Stimulated activated CD4-positive, alpha-beta T cell treated with anti-CD3 and anti-CD28 coated beads, TNF-alpha, amount 100 ng/mL, for 24 hours (primary cell): ENCODE measurements around the gene PTPN13.
"Not testable (repeated sequence)": the region's sequence is repeated elsewhere in the genome, so short reads cannot be mapped to it uniquely, and the experiment has no call there.

ENCODE experiments used
- DNase-seq, 3 experiments: peaks; one replicate each; pipeline ENCODE4 v3.0.0-alpha.2; 2020; ENCODE audit warnings: low read depth in 3 of 3

Gene PTPN13

GRCh38 chr4:86644892-86645291 lies 50.8 kb downstream of the PTPN13 start:
- no peak for DNase-seq

- no peak for DNase-seq
Observed at GRCh38 chr4:86652332-86652932, 58.3 kb downstream of the PTPN13 start.

GRCh38 chr4:86653237-86653865 lies 59.2 kb downstream of the PTPN13 start:
- DNase-seq = no peak

DNA sequence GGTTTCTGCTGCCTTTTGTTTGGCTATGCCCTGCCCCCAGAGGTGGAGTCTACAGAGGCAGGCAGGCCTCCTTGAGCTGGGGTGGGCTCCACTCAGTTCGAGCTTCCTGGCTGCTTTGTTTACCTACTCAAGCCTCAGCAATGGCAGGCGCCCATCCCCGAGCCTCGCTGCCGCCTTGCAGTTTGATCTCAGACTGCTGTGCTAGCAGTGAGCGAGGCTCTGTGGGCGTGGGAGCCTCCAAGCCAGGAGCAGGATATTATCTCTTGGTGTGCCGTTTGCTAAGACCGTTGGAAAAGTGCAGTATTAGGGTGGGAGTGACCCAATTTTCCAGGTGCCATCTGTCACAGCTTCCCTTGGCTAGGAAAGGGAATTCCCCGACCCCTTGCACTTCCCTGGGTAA lies 62.7 kb downstream of the PTPN13 start:
- DNase-seq = not testable (repeated sequence)

GRCh38 chr4:86657382-86657781 lies 63.3 kb downstream of the PTPN13 start:
- no peak for DNase-seq

DNA sequence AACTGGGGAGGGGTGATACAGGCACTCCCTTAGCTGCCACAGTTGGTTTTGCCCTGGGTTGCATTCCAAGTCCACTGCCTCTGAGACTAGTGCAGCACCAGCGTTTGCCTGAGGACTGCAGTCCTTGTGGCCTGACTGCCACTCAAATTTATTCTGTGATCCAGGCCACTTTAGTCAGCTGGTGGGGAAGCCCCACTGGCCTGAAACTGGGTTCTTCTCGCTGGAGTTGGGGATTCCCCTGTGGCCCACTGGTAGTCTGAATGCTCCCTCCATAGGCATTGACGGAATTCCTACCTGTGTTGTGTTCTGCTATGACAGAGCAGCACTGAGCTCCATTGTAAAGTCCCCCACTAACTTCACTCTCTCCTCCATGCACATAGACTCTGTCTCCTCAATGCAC lies 63.8 kb downstream of the PTPN13 start:
- no peak for DNase-seq

DNA sequence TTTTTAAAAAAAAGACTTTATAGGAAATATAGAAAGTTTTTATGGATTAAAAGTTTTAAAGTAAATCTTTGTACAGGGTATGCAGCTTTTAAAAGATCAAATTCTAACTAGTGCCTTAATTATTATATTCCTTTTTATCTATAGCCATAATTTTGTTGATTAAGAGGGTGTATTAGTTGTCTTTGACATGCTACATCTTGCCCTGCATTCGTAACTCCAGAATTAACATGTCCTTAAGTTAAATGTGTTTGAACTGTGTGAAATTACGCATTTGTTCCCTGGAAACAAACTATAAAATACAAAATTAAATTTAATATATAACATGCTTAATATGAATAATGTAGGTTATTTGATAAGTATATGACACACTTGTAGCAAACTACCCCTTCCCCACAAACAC lies 66.3 kb downstream of the PTPN13 start:
- no peak for DNase-seq

DNA sequence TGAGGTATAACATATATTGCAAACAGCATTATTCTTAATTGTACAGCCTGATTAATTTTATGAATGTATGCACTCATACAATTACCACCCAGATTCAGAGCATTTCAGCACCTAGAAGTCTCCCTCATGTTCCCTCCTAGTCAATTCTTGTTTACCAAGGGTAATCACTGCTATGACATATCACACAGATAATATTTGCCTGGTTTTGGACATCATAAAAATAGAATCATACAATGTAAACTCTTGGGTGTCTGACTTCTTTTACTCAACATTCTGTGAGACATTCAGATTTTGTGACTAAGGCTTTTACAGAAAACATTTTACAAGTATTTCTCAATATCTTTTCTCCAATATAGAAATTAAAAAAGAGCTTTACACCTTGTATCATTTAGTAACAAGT lies 66.9 kb downstream of the PTPN13 start:
- no peak for DNase-seq

- DNase-seq = no peak
Observed at GRCh38 chr4:86661418-86661817, 67.3 kb downstream of the PTPN13 start.

GRCh38 chr4:86664959-86665358 lies 70.8 kb downstream of the PTPN13 start:
- no peak for DNase-seq

DNA sequence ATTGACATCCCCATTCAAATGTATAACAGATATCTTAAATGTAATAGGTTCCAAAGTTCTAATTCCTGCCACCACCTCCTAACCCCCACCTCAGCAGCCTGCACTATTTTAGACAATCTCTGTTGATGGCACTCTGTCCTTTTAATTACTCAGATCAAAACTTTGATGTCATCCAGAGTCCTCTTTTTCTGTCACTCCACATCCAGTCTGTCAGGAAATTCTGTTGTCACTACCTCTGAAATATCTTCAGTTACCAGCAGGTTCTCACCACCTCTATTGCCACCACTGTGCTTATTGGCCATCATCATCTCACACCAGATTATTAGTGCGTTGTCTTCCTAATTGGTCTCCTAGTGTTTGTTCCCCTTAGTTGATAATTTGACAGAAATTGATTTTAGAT lies 76.2 kb downstream of the PTPN13 start:
- no peak for DNase-seq

- no peak for DNase-seq
Observed at GRCh38 chr4:86670756-86671155, 76.6 kb downstream of the PTPN13 start.

DNA sequence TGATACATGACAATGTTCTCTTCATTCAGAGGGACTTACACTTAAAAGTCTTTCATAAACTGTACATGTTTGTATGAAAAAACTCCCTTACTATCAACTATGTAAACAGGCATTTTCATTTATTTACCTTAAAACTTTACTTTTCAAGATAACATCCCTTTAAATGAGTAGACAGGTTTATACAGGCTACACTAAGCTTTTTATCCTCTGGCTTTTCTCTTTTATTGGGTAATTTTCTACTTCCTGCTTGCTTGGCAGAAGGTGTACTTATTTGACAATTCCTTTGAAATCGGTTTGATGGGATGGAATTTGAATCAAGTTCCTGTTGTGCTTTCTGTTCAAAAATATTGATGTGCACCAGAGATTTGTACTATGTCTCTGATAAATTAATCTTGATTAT lies 81.4 kb downstream of the PTPN13 start:
- DNase-seq = no peak

- DNase-seq = no peak
Observed at GRCh38 chr4:86678796-86679195, 84.7 kb downstream of the PTPN13 start.

- no peak for DNase-seq
Observed at GRCh38 chr4:86679441-86679840, 85.3 kb downstream of the PTPN13 start.

DNA sequence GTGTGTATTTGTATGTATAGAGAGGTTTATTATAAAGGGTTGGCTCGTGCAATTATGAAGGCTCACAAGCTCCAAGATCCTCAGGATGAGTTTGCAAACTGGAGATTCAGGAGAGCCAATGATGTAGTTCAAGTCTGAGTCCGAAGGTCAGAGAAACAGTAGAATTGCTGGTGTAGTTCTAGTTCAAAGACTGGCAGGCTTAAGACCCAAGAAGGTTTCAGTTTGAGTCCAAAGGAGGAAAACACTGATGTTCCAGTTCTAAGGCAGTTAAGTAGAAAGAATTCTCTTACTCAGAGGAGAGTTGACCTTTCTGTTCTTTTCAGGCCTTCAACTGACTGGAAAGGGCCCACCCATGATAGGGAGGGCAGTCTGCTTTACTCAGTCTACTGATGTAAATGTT lies 89.1 kb downstream of the PTPN13 start:
- no peak for DNase-seq

DNA sequence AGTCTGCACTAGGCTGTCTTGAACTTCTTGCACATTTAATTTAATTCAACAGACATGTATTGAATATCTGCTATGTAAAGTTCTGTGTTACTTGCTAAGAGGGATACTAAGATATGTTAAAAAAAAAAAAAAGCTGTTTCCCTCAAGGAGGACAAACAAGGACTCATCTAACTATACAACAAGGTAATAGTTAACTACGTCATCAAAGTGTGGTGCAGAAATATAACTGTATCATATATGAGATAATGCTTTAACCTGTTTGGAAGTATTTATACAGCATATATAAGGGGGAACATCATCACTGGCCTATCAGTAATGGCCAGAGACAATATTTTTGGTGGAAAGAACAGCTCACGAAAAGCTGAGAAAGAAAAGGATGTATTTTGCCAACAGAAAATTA lies 89.9 kb downstream of the PTPN13 start:
- no peak for DNase-seq

- DNase-seq = no peak
Observed at GRCh38 chr4:86685401-86685800, 91.3 kb downstream of the PTPN13 start.

DNA sequence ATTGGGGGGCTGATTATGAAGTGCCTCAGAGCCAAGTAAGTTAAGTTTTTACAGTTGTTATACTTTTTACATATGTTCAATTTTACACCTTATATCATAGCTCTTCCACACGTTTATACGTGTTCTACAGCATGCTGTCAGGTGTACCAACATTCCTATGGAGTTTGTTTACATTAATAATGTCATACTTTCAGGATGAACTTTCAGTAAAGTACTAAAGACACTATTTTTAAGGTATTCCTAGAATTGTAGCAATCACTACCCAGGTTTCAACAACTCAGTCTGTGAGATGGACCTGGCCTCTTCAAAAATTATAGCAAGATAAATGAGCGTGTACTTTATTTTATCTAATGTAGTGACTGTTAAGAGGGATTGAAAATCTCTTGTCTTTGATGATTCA lies 92.6 kb downstream of the PTPN13 start:
- DNase-seq = no peak

- DNase-seq = no peak
Observed at GRCh38 chr4:86688026-86688425, 93.9 kb downstream of the PTPN13 start.

DNA sequence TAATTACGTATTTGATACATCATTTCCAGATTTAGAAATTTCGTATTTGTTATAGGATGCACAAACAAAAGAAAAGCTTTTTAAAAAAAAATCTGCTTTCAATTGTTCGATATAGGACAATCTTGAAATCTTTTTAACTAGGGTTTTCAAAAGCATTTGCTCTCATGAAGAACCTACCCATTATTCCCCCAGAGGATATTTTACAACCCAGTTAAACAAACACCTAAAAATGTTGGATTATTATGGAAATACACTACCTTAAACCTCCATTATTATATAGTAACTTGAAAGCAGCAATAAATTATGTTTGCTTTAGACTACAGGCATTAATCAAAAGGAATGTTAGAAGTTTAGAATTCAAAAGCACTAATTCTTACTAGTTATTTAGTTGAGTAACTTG lies 110.5 kb downstream of the PTPN13 start:
- no peak for DNase-seq

DNA sequence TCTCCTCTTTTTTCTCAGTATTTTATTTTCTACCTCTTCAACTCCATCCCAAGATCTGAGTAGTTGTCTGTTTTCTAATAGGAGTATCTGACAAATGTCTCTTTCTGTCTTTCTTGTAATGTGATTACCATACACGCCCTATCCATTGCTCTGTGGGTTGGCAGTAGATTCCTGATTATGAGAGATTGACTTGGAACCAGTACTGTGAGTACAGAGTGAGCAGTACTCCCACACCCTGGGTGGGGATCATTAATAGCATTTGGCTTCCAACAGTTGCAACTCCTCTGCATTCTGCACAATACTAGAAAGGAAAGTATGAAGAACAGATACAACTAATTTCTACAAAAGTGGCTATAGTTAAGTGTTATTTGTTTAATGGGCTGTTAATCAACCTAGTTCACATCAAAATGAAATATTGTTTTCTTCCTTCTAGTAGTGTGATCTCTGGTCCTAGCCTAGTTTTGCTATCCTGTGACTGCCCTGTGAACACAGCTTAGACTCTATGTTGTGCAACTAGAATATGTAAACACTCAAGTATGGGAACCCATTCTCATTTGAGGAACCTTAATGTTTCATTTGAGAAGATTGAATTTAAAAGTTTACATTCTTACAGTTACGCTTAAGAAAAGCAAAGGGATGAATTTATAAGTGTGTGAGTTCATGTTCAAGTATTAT lies 112.9 kb downstream of the PTPN13 start:
- no peak for DNase-seq

GRCh38 chr4:86717651-86718050 lies 123.5 kb downstream of the PTPN13 start:
- DNase-seq = no peak
